Suprapubic skin (tissue), 4 donors: ENCODE data around the gene DENND10. TPM values are rescaled to one million over a fixed set of nuclear protein-coding genes. Genes with fewer than 3 reads are reported as not detected.

Source experiments
- DNase-seq, 2 donors: peaks; one replicate each; pipeline ENCODE4 v3.0.0-alpha.2; 2019; ENCODE audit warnings: low spot score in 2 of 2
- H3K27ac ChIP-seq: fragments of 200-600 bp; sonication (generic); one replicate; pipeline ENCODE4 v1.5.1; 2019
- H3K27me3 ChIP-seq: fragments of 200-600 bp; sonication (generic); one replicate; pipeline ENCODE4 v1.5.1; 2019
- H3K36me3 ChIP-seq: fragments of 200-600 bp; sonication (generic); one replicate; pipeline ENCODE4 v1.5.1; 2019
- H3K4me1 ChIP-seq: fragments of 200-600 bp; sonication (generic); one replicate; pipeline ENCODE4 v1.5.1; 2019
- H3K4me3 ChIP-seq: fragments of 200-600 bp; sonication (generic); one replicate; pipeline ENCODE4 v1.5.1; 2019; ENCODE audit warnings: mild to moderate bottlenecking
- H3K9me3 ChIP-seq: fragments of 200-600 bp; sonication (generic); one replicate; pipeline ENCODE4 v1.5.1; 2019
- CTCF ChIP-seq, 2 donors: fragments of 200-600 bp in 1 of 2; fragments of 450-650 bp in 1 of 2; sonication (generic) in 1 of 2; IDR thresholded peaks; one replicate each; pipeline ENCODE4 v1.5.1; 2016 to 2019; ENCODE audit warnings: antibody characterized with exemption in 2 of 2, mild to moderate bottlenecking in 1 of 2, moderate library complexity in 1 of 2
- EP300 ChIP-seq: sonication (generic); formaldehyde crosslinking; IDR thresholded peaks from one replicate; pipeline ENCODE4 v1.6.1; 2017; ENCODE audit warnings: antibody characterized with exemption
- POLR2A ChIP-seq, 2 donors: fragments of 450-650 bp; IDR thresholded peaks; one replicate each; pipeline ENCODE4 v1.6.1; 2017; ENCODE audit warnings: antibody characterized with exemption in 2 of 2, mild to moderate bottlenecking in 2 of 2, moderate library complexity in 2 of 2
- POLR2AphosphoS5 ChIP-seq, 3 donors: sonication (generic); formaldehyde crosslinking; IDR thresholded peaks; one replicate each; pipeline ENCODE4 v1.6.1; 2017; ENCODE audit warnings: antibody characterized with exemption in 3 of 3
- WGBS: methylation state at CpG from one replicate; pipeline ENCODE4 v1.1.5; 2018; 5-methylcytosine and 5-hydroxymethylcytosine counted together
- total RNA-seq, 4 donors: library from RNA; depleted of rRNA; stranded (reverse); fragments of >200 nt; gene quantifications; one replicate each; pipeline ENCODE4 v1.1.0, GENCODE V29; 2016

DENND10 gene
- total RNA-seq, 4 donors from 2014 or later, result 27.5 to 45.8 (median 33.1) TPM

- H3K27me3 ChIP-seq, result no peaks in the 10 kb centered on the region
- no peak for TF ChIP-seq POLR2AphosphoS5 (IDR thresholded peaks at IDR 0.05)
- no peak for TF ChIP-seq POLR2A (IDR thresholded peaks at IDR 0.05)
- no peaks in the 10 kb centered on the region for H3K4me1 ChIP-seq
- 68% methylated on average over 1 of the region's 1 CpG for WGBS
- H3K27ac ChIP-seq, result no peak overlapping the region
- no peak for DNase-seq
- peaks cover 98% of the 10 kb centered on the region for H3K36me3 ChIP-seq
- no peaks in the 10 kb centered on the region for H3K9me3 ChIP-seq
- H3K4me3 ChIP-seq, result no peak overlapping the region
Observed at GRCh38 chr10:119061352-119061751, 42.6 kb upstream of the DENND10 start.

- no peaks in the 10 kb centered on the region for H3K9me3 ChIP-seq
- H3K27me3 ChIP-seq, result no peaks in the 10 kb centered on the region
- H3K4me1 ChIP-seq, result no peaks in the 10 kb centered on the region
- no peak for TF ChIP-seq CTCF (IDR thresholded peaks at IDR 0.05)
- TF ChIP-seq POLR2A (IDR thresholded peaks at IDR 0.05), result no peak
- TF ChIP-seq POLR2AphosphoS5 (IDR thresholded peaks at IDR 0.05), result no peak
- no peak for TF ChIP-seq EP300
- no peak overlapping the region for H3K27ac ChIP-seq
- 95% methylated on average over 2 of the region's 2 CpGs for WGBS
- peaks cover 98% of the 10 kb centered on the region for H3K36me3 ChIP-seq
- H3K4me3 ChIP-seq, result no peak overlapping the region
- DNase-seq, result no peak
Observed at GRCh38 chr10:119061926-119062325, 42.0 kb upstream of the DENND10 start.

GRCh38 chr10:119070395-119071165, 33.3 kb upstream of the DENND10 start:
- Histone ChIP-seq H3K27me3 (no peaks in the 10 kb centered on the region), H3K4me3 (no peak overlapping the region), H3K9me3 (no peaks in the 10 kb centered on the region), H3K4me1 (peaks cover 8% of the 10 kb centered on the region), H3K27ac (no peak overlapping the region), H3K36me3 (peaks cover 70% of the 10 kb centered on the region)
- 95% methylated on average over 9 of the region's 9 CpGs for WGBS
- DNase-seq, result no peak
- TF ChIP-seq POLR2A (IDR thresholded peaks at IDR 0.05) (no peak), POLR2AphosphoS5 (IDR thresholded peaks at IDR 0.05) (no peak), CTCF (IDR thresholded peaks at IDR 0.05) (no peak), EP300 (no peak)

- WGBS, result 70% methylated on average over 6 of the region's 6 CpGs
Observed at GRCh38 chr10:119073584-119073983, 30.3 kb upstream of the DENND10 start.

GRCh38 chr10:119078422-119079179, 25.3 kb upstream of the DENND10 start:
- Histone ChIP-seq H3K27ac (no peak overlapping the region), H3K36me3 (no peaks in the 10 kb centered on the region), H3K9me3 (no peaks in the 10 kb centered on the region), H3K27me3 (no peaks in the 10 kb centered on the region), H3K4me1 (peaks cover 49% of the 10 kb centered on the region), H3K4me3 (peak overlapping the region; percentile 79)
- 21% methylated on average over 10 of the region's 10 CpGs for WGBS
- no peak for TF ChIP-seq CTCF (IDR thresholded peaks at IDR 0.05)
- TF ChIP-seq POLR2AphosphoS5 (IDR thresholded peaks at IDR 0.05), result no peak
- TF ChIP-seq EP300, result no peak
- TF ChIP-seq POLR2A (IDR thresholded peaks at IDR 0.05), result no peak
- DNase-seq, result peak in 1 of 2 donors; percentile 27

More at GRCh38 chr10:119073584-119073983, 30.3 kb upstream of the DENND10 start:
- peaks cover 35% of the 10 kb centered on the region for H3K4me1 ChIP-seq
- no peaks in the 10 kb centered on the region for H3K9me3 ChIP-seq
- H3K27ac ChIP-seq, result no peak overlapping the region
- H3K27me3 ChIP-seq, result no peaks in the 10 kb centered on the region
- peaks cover 40% of the 10 kb centered on the region for H3K36me3 ChIP-seq
- no peak for TF ChIP-seq POLR2A (IDR thresholded peaks at IDR 0.05)
- no peak for TF ChIP-seq POLR2AphosphoS5 (IDR thresholded peaks at IDR 0.05)
- TF ChIP-seq EP300, result no peak
- no peak for TF ChIP-seq CTCF (IDR thresholded peaks at IDR 0.05)
- no peak for DNase-seq
- no peak overlapping the region for H3K4me3 ChIP-seq
